Measurements from ENCODE around the gene IRS1. TPM values are rescaled to one million over a fixed set of nuclear protein-coding genes. Genes with fewer than 3 reads are reported as not detected.

The IRS1 gene
- total RNA-seq, 6 experiments from 2014 or later = 9.0 to 24.4 (median 15.8) TPM

DNA sequence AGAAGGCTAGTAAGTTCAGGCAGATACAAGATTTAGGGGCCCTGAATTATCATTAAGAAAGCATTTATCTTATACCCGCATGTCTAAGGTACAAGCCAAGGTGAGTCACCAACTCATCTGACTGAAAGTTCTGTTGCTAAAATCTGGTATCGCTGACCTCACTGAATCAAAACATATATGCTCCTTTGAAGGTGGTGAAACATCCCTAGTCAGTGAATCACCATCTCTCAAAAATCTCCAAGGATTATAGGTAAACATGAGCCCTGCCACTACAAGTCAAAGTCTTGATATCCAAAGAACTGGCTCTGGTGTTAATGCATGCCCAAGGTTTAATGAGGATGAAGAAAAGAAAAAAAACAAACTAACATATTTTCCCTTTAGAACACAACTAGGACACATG lies 43.5 kb downstream of the IRS1 start:
- 95% methylated on average over 2 of the region's 2 CpGs for WGBS (ENCODE audit: insufficient coverage, low coverage, low lambda C conversion rate, missing lambda C conversion rate)
- no peak for TF ChIP-seq POLR2A (IDR thresholded peaks at IDR 0.05)
- TF ChIP-seq, protein P1, sequence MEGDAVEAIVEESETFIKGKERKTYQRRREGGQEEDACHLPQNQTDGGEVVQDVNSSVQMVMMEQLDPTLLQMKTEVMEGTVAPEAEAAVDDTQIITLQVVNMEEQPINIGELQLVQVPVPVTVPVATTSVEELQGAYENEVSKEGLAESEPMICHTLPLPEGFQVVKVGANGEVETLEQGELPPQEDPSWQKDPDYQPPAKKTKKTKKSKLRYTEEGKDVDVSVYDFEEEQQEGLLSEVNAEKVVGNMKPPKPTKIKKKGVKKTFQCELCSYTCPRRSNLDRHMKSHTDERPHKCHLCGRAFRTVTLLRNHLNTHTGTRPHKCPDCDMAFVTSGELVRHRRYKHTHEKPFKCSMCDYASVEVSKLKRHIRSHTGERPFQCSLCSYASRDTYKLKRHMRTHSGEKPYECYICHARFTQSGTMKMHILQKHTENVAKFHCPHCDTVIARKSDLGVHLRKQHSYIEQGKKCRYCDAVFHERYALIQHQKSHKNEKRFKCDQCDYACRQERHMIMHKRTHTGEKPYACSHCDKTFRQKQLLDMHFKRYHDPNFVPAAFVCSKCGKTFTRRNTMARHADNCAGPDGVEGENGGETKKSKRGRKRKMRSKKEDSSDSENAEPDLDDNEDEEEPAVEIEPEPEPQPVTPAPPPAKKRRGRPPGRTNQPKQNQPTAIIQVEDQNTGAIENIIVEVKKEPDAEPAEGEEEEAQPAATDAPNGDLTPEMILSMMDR (IDR thresholded peaks at IDR 0.05) = no peak
- no peak for DNase-seq
- no peaks in the 10 kb centered on the region for H3K27me3 ChIP-seq
- peaks cover 0 to 40% (median 16%) of the 10 kb centered on the region in 4 donors for H3K4me1 ChIP-seq
- peak in 1 of 4 donors; percentile 15 for ATAC-seq
- H3K4me3 ChIP-seq = no peak overlapping the region
- peak overlapping the region; percentile 24 to 38 (median 33) for H3K27ac ChIP-seq
- intact Hi-C loops (cut with DNase I) = no loop called here
- H3K36me3 ChIP-seq = no peaks in the 10 kb centered on the region
- no peaks in the 10 kb centered on the region for H3K9me3 ChIP-seq

GRCh38 chr2:226755631-226756030 lies 44.0 kb downstream of the IRS1 start:
- H3K27ac ChIP-seq = peak overlapping the region; percentile 24 to 38 (median 33)
- DNase-seq (no peak), ATAC-seq (no peak)
- no peaks in the 10 kb centered on the region for H3K36me3 ChIP-seq
- H3K4me1 ChIP-seq = peaks cover 0 to 37% (median 15%) of the 10 kb centered on the region in 4 donors
- TF ChIP-seq, protein P1 (IDR thresholded peaks at IDR 0.05) = no peak
- no peak for TF ChIP-seq POLR2A (IDR thresholded peaks at IDR 0.05)
- H3K4me3 ChIP-seq = no peak overlapping the region
- WGBS (ENCODE audit: insufficient coverage, low coverage, low lambda C conversion rate, missing lambda C conversion rate) = 47% methylated on average over 1 of the region's 1 CpG
- H3K9me3 ChIP-seq = no peaks in the 10 kb centered on the region
- no peaks in the 10 kb centered on the region for H3K27me3 ChIP-seq
- intact Hi-C loops (cut with DNase I) = no loop called here

- 12% methylated on average over 8 of the region's 8 CpGs for WGBS (ENCODE audit: insufficient coverage, low coverage, low lambda C conversion rate, missing lambda C conversion rate)
- TF ChIP-seq, protein P1 (IDR thresholded peaks at IDR 0.05) = no peak
- no peak for TF ChIP-seq POLR2A (IDR thresholded peaks at IDR 0.05)
- peak overlapping the region; percentile 24 to 38 (median 33) for H3K27ac ChIP-seq
- intact Hi-C loops (cut with DNase I) = no loop called here
- ATAC-seq (peak; percentile 19 to 67 (median 38)), DNase-seq (no peak)
- no peak overlapping the region for H3K4me3 ChIP-seq
- no peaks in the 10 kb centered on the region for H3K9me3 ChIP-seq
- peaks cover 0 to 31% (median 12%) of the 10 kb centered on the region in 4 donors for H3K4me1 ChIP-seq
- H3K27me3 ChIP-seq = no peaks in the 10 kb centered on the region
- H3K36me3 ChIP-seq = no peaks in the 10 kb centered on the region
These were observed 44.6 kb downstream of the IRS1 start for GRCh38 chr2:226754821-226755604.

GRCh38 chr2:226752887-226753286 lies 46.7 kb downstream of the IRS1 start:
- WGBS (ENCODE audit: insufficient coverage, low coverage, low lambda C conversion rate, missing lambda C conversion rate) = 64% methylated on average over 2 of the region's 4 CpGs
- no peak overlapping the region for H3K4me3 ChIP-seq
- no peaks in the 10 kb centered on the region for H3K9me3 ChIP-seq
- no peaks in the 10 kb centered on the region for H3K27me3 ChIP-seq
- no peak for ATAC-seq
- H3K4me1 ChIP-seq = peaks cover 0 to 14% (median 7%) of the 10 kb centered on the region in 4 donors
- TF ChIP-seq, protein P1 (IDR thresholded peaks at IDR 0.05) = no peak
- TF ChIP-seq POLR2A (IDR thresholded peaks at IDR 0.05) = no peak
- no peak for DNase-seq
- H3K27ac ChIP-seq = no peak overlapping the region
- H3K36me3 ChIP-seq = no peaks in the 10 kb centered on the region
- intact Hi-C loops (cut with DNase I) = no loop called here
